Rectal smooth muscle tissue (tissue), 1 donor: ENCODE data around the gene VTCN1.
"Not testable (repeated sequence)": the region's sequence is repeated elsewhere in the genome, so short reads cannot be mapped to it uniquely, and the experiment has no call there.

Experiments used
- H3K27ac ChIP-seq: one replicate; pipeline ENCODE4 v1.7.0; 2013; ENCODE audit warnings: low read depth, low read length, inconsistent platforms
- H3K27me3 ChIP-seq: one replicate; pipeline ENCODE4 v1.7.0; 2013; ENCODE audit warnings: low read length; ENCODE audit not compliant: control insufficient read depth, insufficient read depth
- H3K36me3 ChIP-seq: one replicate; pipeline ENCODE4 v1.7.0; 2013; ENCODE audit warnings: low read length; ENCODE audit not compliant: control insufficient read depth, insufficient read depth
- H3K4me1 ChIP-seq: one replicate; pipeline ENCODE4 v1.7.0; 2013; ENCODE audit warnings: low read length; ENCODE audit not compliant: control insufficient read depth, insufficient read depth
- H3K4me3 ChIP-seq: one replicate; pipeline ENCODE4 v1.7.0; 2013; ENCODE audit warnings: low read length
- H3K9ac ChIP-seq: one replicate; pipeline ENCODE4 v1.7.0; 2013; ENCODE audit warnings: low read length

The VTCN1 gene

DNA sequence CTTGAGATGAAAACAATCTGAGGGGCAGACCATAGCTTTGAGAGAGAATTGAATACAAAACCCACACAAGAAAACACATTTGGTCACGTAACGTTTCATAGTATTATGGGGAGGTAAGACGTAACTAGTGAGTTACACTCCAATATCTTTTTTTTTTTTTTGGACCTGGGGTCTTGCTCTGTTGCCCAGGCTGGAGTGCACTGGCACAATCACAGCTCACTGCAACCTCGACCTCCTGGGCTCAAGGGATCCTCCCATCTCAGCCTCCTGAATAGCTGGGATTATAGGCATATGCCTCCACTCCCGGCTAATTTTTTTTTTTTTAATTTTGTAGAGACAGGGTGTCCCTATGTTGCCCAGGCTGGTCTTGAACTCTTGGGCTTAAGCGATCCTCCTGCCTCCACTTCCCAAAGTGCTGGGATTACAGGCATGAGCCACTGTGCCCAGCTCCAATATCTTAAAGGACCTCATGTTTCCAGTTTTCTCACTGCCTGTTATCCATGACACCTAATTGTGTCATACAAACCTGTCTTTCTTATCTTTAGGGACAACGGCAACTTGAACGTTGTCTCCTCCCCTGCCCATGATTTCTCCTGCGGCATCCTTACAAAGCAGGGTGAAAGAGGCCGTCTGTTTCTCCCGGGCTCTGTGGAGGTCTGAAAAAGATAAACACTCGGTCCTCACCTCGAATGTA, 94.5 kb downstream of the VTCN1 start:
- Histone ChIP-seq H3K4me3 (no peak overlapping the region), H3K9ac (no peak overlapping the region), H3K27me3 (no peaks in the 10 kb centered on the region), H3K27ac (no peak overlapping the region), H3K4me1 (peaks cover 7% of the 10 kb centered on the region), H3K36me3 (peaks cover 6% of the 10 kb centered on the region)

DNA sequence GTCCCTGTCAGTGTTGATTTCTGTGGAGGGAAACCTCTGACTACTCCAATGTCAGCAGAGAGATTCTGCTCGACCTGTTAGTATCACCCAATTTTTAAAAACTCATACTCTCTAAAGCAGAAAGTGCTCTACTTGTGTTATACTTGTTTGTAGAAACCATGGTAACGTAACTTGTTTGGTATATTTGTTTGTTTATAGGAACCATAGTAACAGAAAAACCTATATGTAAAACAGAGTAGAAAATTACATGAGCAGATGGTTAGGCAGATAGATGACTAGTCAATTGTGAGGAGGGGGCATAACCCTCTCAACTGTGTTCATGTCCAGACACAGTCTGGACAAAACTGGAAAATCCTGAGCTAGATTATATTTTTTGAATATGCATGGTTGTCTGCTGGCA, 95.8 kb downstream of the VTCN1 start:
- H3K27ac ChIP-seq, result no peak overlapping the region
- no peak overlapping the region for H3K9ac ChIP-seq
- no peak overlapping the region for H3K4me3 ChIP-seq
- no peaks in the 10 kb centered on the region for H3K27me3 ChIP-seq
- peaks cover 6% of the 10 kb centered on the region for H3K36me3 ChIP-seq
- H3K4me1 ChIP-seq, result no peaks in the 10 kb centered on the region

DNA sequence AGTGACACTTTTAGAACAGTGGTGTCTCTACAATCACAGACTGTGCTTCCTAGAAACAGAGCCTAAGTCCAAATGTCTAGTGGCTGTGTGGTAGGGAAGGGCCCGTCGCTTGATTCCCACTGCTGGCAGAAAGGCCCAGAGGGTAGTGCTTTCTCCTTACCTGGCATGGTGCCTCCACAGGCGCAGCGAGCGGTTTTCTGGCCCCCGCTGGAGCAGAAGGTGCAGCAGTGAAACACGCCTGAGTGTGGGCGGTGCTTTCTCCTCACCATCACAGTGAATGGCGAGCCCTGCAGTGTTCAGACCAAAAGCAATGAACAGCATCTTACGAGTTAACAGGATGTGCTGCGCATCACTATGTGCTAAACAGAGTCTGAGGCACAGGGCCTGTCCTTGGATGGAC, 97.5 kb downstream of the VTCN1 start:
- Histone ChIP-seq H3K4me3 (no peak overlapping the region), H3K27me3 (no peaks in the 10 kb centered on the region), H3K4me1 (no peaks in the 10 kb centered on the region), H3K27ac (no peak overlapping the region), H3K9ac (no peak overlapping the region), H3K36me3 (peaks cover 6% of the 10 kb centered on the region)

DNA sequence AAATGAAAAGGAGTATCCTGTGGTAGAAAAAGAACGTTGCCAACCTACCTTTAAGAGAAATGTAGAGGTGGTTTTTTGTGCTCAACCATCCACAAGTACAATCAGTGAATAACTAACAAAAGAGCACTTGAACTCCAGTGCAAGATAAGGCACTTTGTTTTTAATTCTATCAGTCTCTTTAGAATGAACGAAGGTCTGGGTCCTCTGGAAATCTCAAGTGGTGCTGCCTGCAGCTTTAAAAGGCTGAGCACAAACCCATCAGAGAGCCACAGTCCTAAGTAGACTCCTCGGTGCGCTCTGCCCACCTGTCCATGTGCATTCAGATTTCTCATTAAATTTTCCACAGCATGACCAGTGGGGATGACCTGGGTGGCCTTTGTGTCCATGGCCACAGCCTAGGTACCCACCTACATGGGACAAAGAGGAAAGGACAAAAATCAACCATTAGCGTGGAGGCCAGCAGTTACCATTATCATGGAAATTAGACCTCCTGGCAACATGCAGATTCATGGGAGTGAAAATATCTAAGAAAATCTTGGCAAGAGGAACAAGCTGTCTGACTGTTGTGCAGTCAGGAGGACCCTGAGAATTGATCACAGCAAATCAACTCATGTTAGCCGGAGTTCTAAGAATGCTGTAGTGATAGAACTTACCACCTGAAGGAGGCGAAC, 98.5 kb downstream of the VTCN1 start:
- Histone ChIP-seq H3K9ac (no peak overlapping the region), H3K27ac (no peak overlapping the region), H3K27me3 (no peaks in the 10 kb centered on the region), H3K4me3 (no peak overlapping the region), H3K36me3 (peaks cover 6% of the 10 kb centered on the region), H3K4me1 (no peaks in the 10 kb centered on the region)

DNA sequence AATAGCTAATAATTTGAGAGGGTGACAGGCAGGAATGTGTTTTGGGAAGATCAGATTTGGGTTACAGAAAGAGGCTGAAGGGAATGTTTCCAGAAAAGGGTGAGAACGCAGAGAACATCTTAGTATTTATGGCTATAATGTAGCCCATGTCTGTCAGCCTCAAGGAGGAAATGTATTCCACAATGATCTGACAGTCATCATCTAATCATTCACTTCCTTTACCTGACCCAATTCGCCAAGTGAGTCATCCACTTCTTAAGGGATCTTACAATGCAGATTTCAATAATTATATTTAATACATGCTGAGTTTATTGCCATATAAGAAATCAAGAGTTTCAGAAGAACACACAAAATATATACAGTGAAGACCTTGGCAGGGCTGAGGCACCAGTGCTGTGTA, 100.0 kb downstream of the VTCN1 start:
- Histone ChIP-seq H3K27me3 (no peaks in the 10 kb centered on the region), H3K36me3 (peaks cover 6% of the 10 kb centered on the region), H3K4me3 (no peak overlapping the region), H3K4me1 (no peaks in the 10 kb centered on the region), H3K27ac (no peak overlapping the region), H3K9ac (no peak overlapping the region)

DNA sequence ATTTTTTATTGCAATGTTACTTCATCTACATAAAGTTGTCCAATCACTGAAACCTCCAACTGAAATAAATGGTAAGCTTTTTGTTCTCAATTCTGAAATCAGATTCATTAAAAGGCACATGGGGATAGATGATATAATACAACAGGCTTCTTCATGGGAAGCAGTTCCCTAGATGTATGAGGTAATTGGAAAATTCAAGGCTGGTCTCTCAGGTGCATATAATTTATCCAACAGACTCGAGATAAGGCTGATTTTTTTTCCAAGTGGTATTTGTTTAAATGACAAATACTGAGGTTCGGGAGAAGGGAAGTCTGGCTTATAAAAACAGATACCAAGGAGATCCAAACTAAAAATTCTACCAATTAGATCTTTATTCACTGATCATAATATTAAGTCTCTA, 103.4 kb downstream of the VTCN1 start:
- no peaks in the 10 kb centered on the region for H3K27me3 ChIP-seq
- no peak overlapping the region for H3K9ac ChIP-seq
- H3K27ac ChIP-seq, result no peak overlapping the region
- no peak overlapping the region for H3K4me3 ChIP-seq
- no peaks in the 10 kb centered on the region for H3K36me3 ChIP-seq
- H3K4me1 ChIP-seq, result no peaks in the 10 kb centered on the region

DNA sequence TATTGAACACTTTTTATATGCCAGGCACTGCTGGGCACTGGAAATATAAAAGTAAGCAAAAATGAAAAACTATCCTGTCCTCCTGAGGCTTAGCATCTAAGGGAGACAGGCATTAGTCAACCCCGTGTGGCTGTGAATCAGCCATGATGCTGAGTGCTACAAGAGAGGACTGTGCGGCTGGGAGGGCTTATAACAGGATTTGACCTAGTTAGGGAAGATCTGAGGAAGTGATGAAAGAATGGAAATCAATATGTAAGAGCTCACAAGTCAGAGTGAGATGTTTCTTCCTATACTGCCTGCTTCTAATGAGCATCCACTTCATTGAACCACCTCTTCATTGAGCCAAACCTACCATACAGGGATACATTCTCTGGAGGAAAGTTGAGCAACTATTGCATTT, 104.2 kb downstream of the VTCN1 start:
- H3K27me3 ChIP-seq, result no peaks in the 10 kb centered on the region
- H3K4me1 ChIP-seq, result no peaks in the 10 kb centered on the region
- H3K4me3 ChIP-seq, result no peak overlapping the region

DNA sequence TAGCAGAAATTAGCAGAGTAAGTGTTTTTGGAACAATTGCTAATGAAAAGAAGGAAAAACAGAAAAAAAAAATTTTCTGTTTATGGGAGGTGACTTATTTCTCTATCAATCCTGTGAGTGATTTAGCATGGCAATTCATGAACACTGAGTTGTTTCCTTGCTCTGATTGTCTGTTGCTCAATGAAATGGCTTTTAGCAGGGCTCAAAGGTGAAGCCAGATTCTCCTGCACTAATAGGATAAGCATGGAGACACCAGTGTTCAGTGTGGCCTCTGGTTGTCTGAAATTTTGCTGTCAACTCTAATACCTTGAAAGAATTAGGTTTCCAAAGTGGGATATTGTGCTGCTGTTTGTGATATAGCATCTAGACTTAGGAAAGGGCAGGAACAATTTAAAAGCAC, 105.0 kb downstream of the VTCN1 start:
- Histone ChIP-seq H3K4me3 (no peak overlapping the region), H3K27me3 (no peaks in the 10 kb centered on the region), H3K27ac (no peak overlapping the region), H3K4me1 (no peaks in the 10 kb centered on the region), H3K36me3 (no peaks in the 10 kb centered on the region), H3K9ac (no peak overlapping the region)

More for the DNA sequence above, 104.2 kb downstream of the VTCN1 start:
- Histone ChIP-seq H3K27ac (no peak overlapping the region), H3K9ac (no peak overlapping the region), H3K36me3 (no peaks in the 10 kb centered on the region)

DNA sequence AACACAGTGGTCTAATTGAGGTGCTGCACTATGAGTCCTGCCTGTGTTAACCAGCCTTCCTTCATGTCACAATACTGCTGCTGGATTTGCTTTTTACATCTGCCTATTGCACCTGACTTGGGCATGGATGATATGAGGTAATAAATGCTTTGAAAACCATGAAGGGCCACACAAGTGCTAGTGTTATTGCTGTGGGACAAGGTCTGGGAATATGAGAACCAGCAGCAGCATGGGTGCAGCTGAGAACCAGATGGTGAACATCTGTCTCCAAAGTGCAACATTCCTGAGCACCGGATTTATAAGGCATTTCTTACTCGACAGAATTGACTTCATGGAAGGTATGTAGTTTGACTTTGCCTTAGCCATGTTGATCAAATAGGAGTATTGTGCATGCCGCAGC, 105.7 kb downstream of the VTCN1 start:
- Histone ChIP-seq H3K27me3 (no peaks in the 10 kb centered on the region), H3K4me1 (no peaks in the 10 kb centered on the region), H3K9ac (no peak overlapping the region), H3K27ac (no peak overlapping the region), H3K4me3 (no peak overlapping the region), H3K36me3 (no peaks in the 10 kb centered on the region)

DNA sequence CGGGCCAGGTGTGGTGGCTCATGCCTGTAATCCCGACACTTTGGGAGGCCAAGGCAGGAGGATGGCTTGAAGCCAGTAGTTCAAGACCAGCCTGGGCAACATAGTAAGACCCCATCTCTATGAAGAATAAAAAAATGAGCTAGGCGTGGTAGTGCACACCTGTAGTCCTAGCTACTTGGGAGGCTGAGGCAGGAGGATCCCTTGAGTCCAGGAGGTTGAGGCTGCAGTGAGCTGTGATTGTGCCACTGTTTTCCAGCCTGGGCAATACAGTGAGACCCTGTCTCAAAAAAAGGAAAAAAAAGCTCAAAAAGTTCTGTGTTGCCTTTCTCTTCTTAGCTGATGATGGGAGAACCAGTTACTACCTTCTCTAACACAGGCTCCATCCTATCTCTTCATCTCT, 108.9 kb downstream of the VTCN1 start:
- H3K9ac ChIP-seq, H3K27ac ChIP-seq, H3K4me3 ChIP-seq, H3K27me3 ChIP-seq, H3K36me3 ChIP-seq, H3K4me1 ChIP-seq: not testable (repeated sequence)

DNA sequence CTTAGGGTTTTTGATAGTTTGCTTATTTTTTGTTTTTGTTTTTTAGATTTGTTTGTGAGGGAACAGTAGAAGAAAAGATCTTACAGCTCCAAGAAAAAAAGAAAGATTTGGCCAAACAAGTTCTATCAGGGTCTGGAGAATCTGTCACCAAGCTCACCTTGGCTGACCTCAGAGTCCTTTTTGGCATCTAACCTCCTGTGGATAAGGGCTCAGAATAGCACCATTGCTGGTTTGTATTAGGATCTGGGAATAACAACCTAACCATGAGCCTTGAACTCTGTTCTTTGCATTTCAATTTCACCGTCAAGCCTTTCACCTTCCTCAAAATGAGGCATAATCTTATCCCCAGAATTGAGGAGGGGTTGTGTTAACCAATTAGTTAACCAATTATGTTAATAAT, 109.4 kb downstream of the VTCN1 start:
- H3K36me3 ChIP-seq, result no peaks in the 10 kb centered on the region
- H3K4me1 ChIP-seq, result no peaks in the 10 kb centered on the region
- no peak overlapping the region for H3K4me3 ChIP-seq
- no peaks in the 10 kb centered on the region for H3K27me3 ChIP-seq
- no peak overlapping the region for H3K27ac ChIP-seq
- no peak overlapping the region for H3K9ac ChIP-seq

DNA sequence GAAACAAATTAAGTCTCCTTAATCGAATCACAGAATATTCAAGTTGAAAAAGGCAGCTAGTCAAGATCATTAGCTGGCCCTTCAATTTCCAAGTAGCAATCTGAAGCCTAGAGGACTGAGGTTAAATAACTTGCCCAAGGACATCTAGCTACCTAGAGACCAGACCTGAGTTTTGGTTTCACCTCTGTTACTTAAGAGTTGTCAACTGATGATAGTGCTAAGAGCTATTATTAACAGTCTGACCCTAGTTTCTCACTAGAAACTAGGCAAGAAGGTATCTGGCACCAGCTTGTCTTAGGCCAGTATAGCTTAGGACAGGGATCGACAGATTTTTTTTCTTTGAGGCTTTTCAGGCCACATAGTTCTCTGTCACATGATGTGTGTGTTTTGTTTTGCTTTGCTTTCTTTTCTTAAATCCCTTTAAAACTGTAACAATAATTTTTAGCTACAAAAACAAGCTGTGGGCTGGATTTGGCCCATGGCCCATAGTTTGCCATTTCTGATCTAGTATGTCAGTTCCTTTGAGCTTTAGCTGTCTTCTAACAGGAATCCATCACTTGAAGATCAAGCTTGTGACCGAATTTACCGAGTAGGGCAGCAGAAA, 112.3 kb downstream of the VTCN1 start:
- H3K27ac ChIP-seq, result no peak overlapping the region
- no peak overlapping the region for H3K4me3 ChIP-seq

DNA sequence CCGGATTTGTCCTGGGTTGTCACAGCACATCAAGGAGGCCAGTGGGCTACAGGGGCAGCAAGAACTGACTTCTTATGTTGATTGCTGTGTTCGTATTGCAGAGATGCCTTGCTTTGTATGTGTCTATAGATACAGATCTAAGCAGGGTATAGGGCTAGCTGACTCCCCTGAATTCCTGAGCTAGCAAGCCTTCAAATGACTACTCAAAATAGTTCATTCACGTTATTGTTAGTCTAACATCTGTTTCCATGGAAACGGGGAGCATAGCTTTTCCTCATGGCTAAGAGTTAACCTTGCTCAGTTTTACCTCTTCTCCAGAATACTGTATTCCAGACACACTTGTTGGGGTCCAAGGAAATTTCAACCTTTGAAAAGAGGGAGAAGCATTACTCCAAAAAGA, 113.3 kb downstream of the VTCN1 start:
- no peak overlapping the region for H3K4me3 ChIP-seq
- H3K9ac ChIP-seq, result no peak overlapping the region
- peaks cover 4% of the 10 kb centered on the region for H3K4me1 ChIP-seq
- no peaks in the 10 kb centered on the region for H3K27me3 ChIP-seq
- H3K36me3 ChIP-seq, result peaks cover 6% of the 10 kb centered on the region
- H3K27ac ChIP-seq, result no peak overlapping the region

More for the DNA sequence above, 112.3 kb downstream of the VTCN1 start:
- Histone ChIP-seq H3K4me1 (peaks cover 4% of the 10 kb centered on the region), H3K36me3 (peaks cover 6% of the 10 kb centered on the region), H3K9ac (no peak overlapping the region), H3K27me3 (no peaks in the 10 kb centered on the region)
